GM23338 (cell line): ENCODE data around the gene CST9L. TPM values are rescaled to one million over a fixed set of nuclear protein-coding genes. Genes with fewer than 3 reads are reported as not detected.

Experiments used
- ATAC-seq: fragments of 200-7000 bp; cut with Tn5 transposase; 3 replicates; pipeline ENCODE4 v1.9.1; 2020
- DNase-seq: peaks from one replicate; pipeline ENCODE4 v3.0.0-alpha.2; 2015; ENCODE audit warnings: low spot score
- H2AFZ ChIP-seq: fragments of 200-600 bp; sonication (generic); 2 replicates; pipeline ENCODE4 v1.8.0; 2016; ENCODE audit warnings: antibody characterized with exemption, mild to moderate bottlenecking, moderate library complexity
- H3F3A ChIP-seq: fragments of 200-600 bp; sonication (generic); replicated peaks from 2 replicates; pipeline ENCODE4 v1.8.0; 2017; ENCODE audit warnings: antibody characterized with exemption, mixed run types, low read depth
- H3K27ac ChIP-seq: fragments of 200-600 bp; sonication (generic); 2 replicates; pipeline ENCODE4 v1.6.1; 2016; ENCODE audit warnings: low read depth
- H3K27me3 ChIP-seq: fragments of 200-600 bp; sonication (generic); 2 replicates; pipeline ENCODE4 v1.8.0; 2016; ENCODE audit warnings: mild to moderate bottlenecking, mixed run types, moderate library complexity; ENCODE audit not compliant: insufficient read depth
- H3K36me3 ChIP-seq: fragments of 200-600 bp; sonication (generic); 2 replicates; pipeline ENCODE4 v1.8.0; 2016; ENCODE audit warnings: mild to moderate bottlenecking; ENCODE audit not compliant: insufficient read depth
- H3K4me1 ChIP-seq: fragments of 200-600 bp; sonication (generic); 2 replicates; pipeline ENCODE4 v1.8.0; 2016; ENCODE audit warnings: mild to moderate bottlenecking, moderate library complexity; ENCODE audit not compliant: insufficient read depth
- H3K4me2 ChIP-seq: fragments of 200-600 bp; sonication (generic); 2 replicates; pipeline ENCODE4 v1.7.1; 2017; ENCODE audit warnings: mixed run types
- H3K4me3 ChIP-seq: fragments of 200-600 bp; sonication (generic); 2 replicates; pipeline ENCODE4 v1.6.1; 2016; ENCODE audit warnings: mixed run types
- H3K79me2 ChIP-seq: fragments of 200-600 bp; sonication (generic); replicated peaks from 2 replicates; pipeline ENCODE4 v1.8.0; 2017; ENCODE audit warnings: mild to moderate bottlenecking; ENCODE audit not compliant: insufficient read depth
- H3K9me2 ChIP-seq: fragments of 200-600 bp; sonication (generic); 2 replicates; pipeline ENCODE4 v1.8.0; 2017; ENCODE audit not compliant: insufficient read depth
- H4K20me1 ChIP-seq: fragments of 200-600 bp; sonication (generic); replicated peaks from 2 replicates; pipeline ENCODE4 v1.8.0; 2017; ENCODE audit warnings: mild to moderate bottlenecking; ENCODE audit not compliant: insufficient read depth
- H3K27ac Mint-ChIP-seq: 2 replicates; pipeline ENCODE4 v1.8.0; 2020; ENCODE audit warnings: inconsistent platforms, mild to moderate bottlenecking, moderate library complexity, mixed read lengths
- H3K27me3 Mint-ChIP-seq: 3 replicates; pipeline ENCODE4 v1.8.0; 2022; ENCODE audit warnings: low read depth, mild to moderate bottlenecking, moderate library complexity, mixed read lengths, inconsistent platforms; ENCODE audit not compliant: insufficient read depth, poor library complexity
- H3K36me3 Mint-ChIP-seq: 3 replicates; pipeline ENCODE4 v1.8.0; 2021; ENCODE audit warnings: low read depth, mild to moderate bottlenecking, inconsistent platforms, moderate library complexity, mixed read lengths
- H3K4me1 Mint-ChIP-seq: 3 replicates; pipeline ENCODE4 v1.8.0; 2020; ENCODE audit warnings: mild to moderate bottlenecking, inconsistent platforms, mixed read lengths
- H3K4me3 Mint-ChIP-seq: 3 replicates; pipeline ENCODE4 v1.8.0; 2021; ENCODE audit warnings: moderate library complexity, mild to moderate bottlenecking, inconsistent platforms, mixed read lengths
- H3K9me3 Mint-ChIP-seq: 3 replicates; pipeline ENCODE4 v1.8.0; 2020; ENCODE audit warnings: moderate library complexity, mild to moderate bottlenecking, inconsistent platforms, mixed read lengths
- CREB1 ChIP-seq: fragments of 250-450 bp; sonication (Bioruptor Pico); IDR thresholded peaks from 2 replicates; pipeline ENCODE4 v1.5.0; 2020; ENCODE audit warnings: low read depth, mild to moderate bottlenecking, moderate library complexity
- EZH2 ChIP-seq: fragments of 200-600 bp; sonication (generic); IDR thresholded peaks from one replicate; pipeline ENCODE4 v1.8.0; 2017; ENCODE audit warnings: antibody characterized with exemption, mild to moderate bottlenecking, low read depth; ENCODE audit not compliant: unreplicated experiment
- EZH2phosphoT487 ChIP-seq: fragments of 200-600 bp; sonication (generic); IDR thresholded peaks from one replicate; pipeline ENCODE4 v1.8.1; 2018; ENCODE audit warnings: antibody characterized with exemption; ENCODE audit not compliant: unreplicated experiment
- JUNB ChIP-seq: IDR thresholded peaks from one replicate; pipeline ENCODE4 v1.6.1; 2016; ENCODE audit warnings: antibody characterized with exemption; ENCODE audit not compliant: unreplicated experiment
- NANOG ChIP-seq: IDR thresholded peaks from 2 replicates; pipeline ENCODE4 v1.6.1; 2016; ENCODE audit warnings: antibody characterized with exemption, borderline replicate concordance
- ZNF331 ChIP-seq: fragments of 250-450 bp; sonication (Bioruptor Pico); IDR thresholded peaks from 2 replicates; pipeline ENCODE4 v1.5.0; 2020; ENCODE audit warnings: low read depth, mild to moderate bottlenecking, moderate library complexity
- polyA plus RNA-seq: library from polyadenylated mRNA; unstranded; fragments of >200 nt; fragmentation: Nextera tagmentation; extraction: Ambion mirVana; gene quantifications from 2 replicates; pipeline ENCODE4 v1.2.1, GENCODE V29; 2016
- total RNA-seq: library from RNA; depleted of rRNA; stranded (reverse); fragments of >200 nt; shearing (Covaris generic); gene quantifications from 2 replicates; pipeline ENCODE4 v1.2.3, GENCODE V29; 2014
- TF ChIP-seq, protein P1 (sequence below): IDR thresholded peaks from 2 replicates; pipeline ENCODE4 v1.6.1; 2016; ENCODE audit warnings: antibody characterized with exemption

The CST9L gene
- total and polyA plus RNA-seq, 2 experiments from 2014 or later: not detected

- no peak overlapping the region for H3K27ac Mint-ChIP-seq
- H2AFZ ChIP-seq: no peak overlapping the region
- H3K4me1 ChIP-seq: peaks cover 28% of the 10 kb centered on the region
- peaks cover 8% of the 10 kb centered on the region for H3K9me3 Mint-ChIP-seq
- H3K36me3 Mint-ChIP-seq: peaks cover 3% of the 10 kb centered on the region; the same call in 2 of the 3 replicates
- no peak overlapping the region for H3K4me3 ChIP-seq
- peaks cover 32% of the 10 kb centered on the region for H3K4me1 Mint-ChIP-seq
- H4K20me1 ChIP-seq: no peaks in the 10 kb centered on the region
- H3K4me3 Mint-ChIP-seq: no peak overlapping the region
- TF ChIP-seq JUNB (no peak), NANOG (no peak)
- no peak overlapping the region for H3K27ac ChIP-seq
- peaks cover 6% of the 10 kb centered on the region for H3K27me3 Mint-ChIP-seq
- no peaks in the 10 kb centered on the region for H3K36me3 ChIP-seq
- no peaks in the 10 kb centered on the region for H3K79me2 ChIP-seq
- H3K9me2 ChIP-seq: peaks cover 13% of the 10 kb centered on the region
- no peak for ATAC-seq
- DNase-seq: no peak
- no peaks in the 10 kb centered on the region for H3F3A ChIP-seq
- H3K4me2 ChIP-seq: no peak overlapping the region
- H3K27me3 ChIP-seq: peaks cover 6% of the 10 kb centered on the region
These were observed 31.8 kb downstream of the CST9L start for GRCh38 chr20:23536328-23536974.

DNA sequence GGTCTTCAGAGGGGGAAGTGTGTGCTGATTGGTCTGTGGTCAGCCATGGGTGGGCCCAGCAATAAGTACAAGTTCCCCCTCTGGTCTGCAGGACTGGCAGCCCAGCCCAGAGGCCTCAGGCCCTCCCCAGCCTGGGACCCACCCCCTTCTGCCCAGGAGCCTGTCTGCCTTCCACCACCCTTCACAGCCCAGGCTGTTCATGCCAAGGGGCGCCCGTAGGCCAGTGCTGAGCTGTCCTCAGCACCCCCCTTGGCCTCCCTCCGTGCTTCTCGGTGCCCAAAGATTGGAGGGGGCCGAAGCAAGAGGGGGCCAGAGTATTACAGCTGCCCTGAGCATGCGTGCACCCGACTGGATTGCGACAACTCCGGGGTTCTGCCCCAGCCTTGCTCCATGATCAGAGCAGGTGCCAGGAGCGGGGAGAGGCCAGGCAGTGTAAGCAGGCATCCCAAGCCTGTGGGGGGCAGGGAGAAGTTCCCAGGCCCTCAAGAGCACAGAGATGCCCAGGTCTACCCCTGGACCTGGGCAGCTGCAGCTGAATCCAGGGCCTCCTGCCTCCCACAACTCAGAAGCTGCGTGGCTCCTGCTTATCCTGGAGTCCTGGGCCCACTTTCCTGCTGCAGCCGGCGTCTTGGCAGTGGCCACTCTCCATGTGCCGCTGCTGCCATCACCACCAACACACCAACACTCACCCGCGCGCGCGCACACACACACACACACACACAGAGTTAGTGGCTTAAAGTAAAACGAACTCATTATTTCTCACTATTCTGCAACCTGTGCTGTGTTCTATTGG, 33.3 kb downstream of the CST9L start:
- no peak overlapping the region for H3K4me3 ChIP-seq
- Mint-ChIP-seq H3K9me3 (peaks cover 16% of the 10 kb centered on the region), H3K36me3 (peaks cover 14% of the 10 kb centered on the region; the same call in 2 of the 3 replicates), H3K4me1 (peaks cover 30% of the 10 kb centered on the region), H3K27me3 (peaks cover 6% of the 10 kb centered on the region), H3K27ac (no peak overlapping the region), H3K4me3 (no peak overlapping the region)
- H3K79me2 ChIP-seq: no peaks in the 10 kb centered on the region
- H3K4me1 ChIP-seq: peaks cover 25% of the 10 kb centered on the region
- peaks cover 17% of the 10 kb centered on the region for H3K9me2 ChIP-seq
- H2AFZ ChIP-seq: no peak overlapping the region
- no peaks in the 10 kb centered on the region for H3K36me3 ChIP-seq
- H4K20me1 ChIP-seq: no peaks in the 10 kb centered on the region
- DNase-seq (no peak), ATAC-seq (no peak)
- no peak overlapping the region for H3K4me2 ChIP-seq
- H3K27me3 ChIP-seq: peaks cover 6% of the 10 kb centered on the region
- TF ChIP-seq, protein P1, sequence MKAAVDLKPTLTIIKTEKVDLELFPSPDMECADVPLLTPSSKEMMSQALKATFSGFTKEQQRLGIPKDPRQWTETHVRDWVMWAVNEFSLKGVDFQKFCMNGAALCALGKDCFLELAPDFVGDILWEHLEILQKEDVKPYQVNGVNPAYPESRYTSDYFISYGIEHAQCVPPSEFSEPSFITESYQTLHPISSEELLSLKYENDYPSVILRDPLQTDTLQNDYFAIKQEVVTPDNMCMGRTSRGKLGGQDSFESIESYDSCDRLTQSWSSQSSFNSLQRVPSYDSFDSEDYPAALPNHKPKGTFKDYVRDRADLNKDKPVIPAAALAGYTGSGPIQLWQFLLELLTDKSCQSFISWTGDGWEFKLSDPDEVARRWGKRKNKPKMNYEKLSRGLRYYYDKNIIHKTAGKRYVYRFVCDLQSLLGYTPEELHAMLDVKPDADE: no peak
- TF ChIP-seq NANOG (no peak), EZH2 (no peak), ZNF331 (CRISPR knock-in tag) (no peak), CREB1 (CRISPR knock-in tag) (no peak), EZH2phosphoT487 (no peak)
- H3K27ac ChIP-seq: no peak overlapping the region
- H3F3A ChIP-seq: no peaks in the 10 kb centered on the region

DNA sequence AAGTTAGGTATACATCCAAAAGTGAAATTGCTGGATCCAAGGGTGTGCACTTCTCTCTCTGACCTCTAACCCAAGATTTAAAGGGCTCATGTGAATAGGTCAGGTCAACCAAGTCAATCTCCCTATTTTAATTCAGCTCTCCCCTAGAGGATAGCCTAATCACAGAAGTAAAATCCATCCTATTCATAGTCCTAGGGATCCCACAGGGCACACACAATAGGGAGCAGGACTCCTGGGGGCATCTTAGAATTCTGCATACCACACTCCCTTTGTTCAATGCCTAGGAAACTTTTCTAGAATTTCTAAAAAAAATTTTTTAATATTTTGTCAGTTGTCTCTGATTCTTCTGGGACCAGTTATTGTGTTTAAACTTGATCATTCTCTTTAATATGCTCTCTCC, 35.1 kb downstream of the CST9L start:
- Mint-ChIP-seq H3K27me3 (peaks cover 15% of the 10 kb centered on the region), H3K4me3 (peak overlapping the region; percentile 24), H3K9me3 (peaks cover 25% of the 10 kb centered on the region), H3K4me1 (peaks cover 33% of the 10 kb centered on the region), H3K27ac (no peak overlapping the region), H3K36me3 (peaks cover 30% of the 10 kb centered on the region)
- TF ChIP-seq NANOG: peak; percentile 76
- TF ChIP-seq CREB1 (CRISPR knock-in tag): no peak
- Histone ChIP-seq H3K4me3 (peak overlapping the region; percentile 12; the same call in 1 of the 2 replicates), H2AFZ (no peak overlapping the region), H3F3A (no peaks in the 10 kb centered on the region), H3K27ac (no peak overlapping the region), H3K4me2 (peak overlapping the region; percentile 53), H3K27me3 (peaks cover 6% of the 10 kb centered on the region), H3K79me2 (no peaks in the 10 kb centered on the region), H3K9me2 (peaks cover 11% of the 10 kb centered on the region), H4K20me1 (no peaks in the 10 kb centered on the region), H3K36me3 (no peaks in the 10 kb centered on the region; the same call in 1 of the 2 replicates), H3K4me1 (peaks cover 25% of the 10 kb centered on the region)
- ATAC-seq (peak; percentile 99), DNase-seq (peak; percentile 66)
